Mucosa of rectum (tissue), 2 donors: Measurements from ENCODE around the gene OGDH.

ENCODE experiments used
- H3K27ac ChIP-seq, 2 donors: one replicate each; pipeline ENCODE4 v1.7.0; 2013; ENCODE audit warnings: inconsistent platforms in 2 of 2, low read depth in 2 of 2, low read length in 2 of 2
- H3K27me3 ChIP-seq, 2 donors: one replicate each; pipeline ENCODE4 v1.7.0; 2013; ENCODE audit warnings: low read length in 2 of 2; ENCODE audit not compliant: control insufficient read depth in 2 of 2, insufficient read depth in 2 of 2
- H3K36me3 ChIP-seq, 2 donors: one replicate each; pipeline ENCODE4 v1.7.0; 2013; ENCODE audit warnings: low read length in 2 of 2; ENCODE audit not compliant: control insufficient read depth in 2 of 2, insufficient read depth in 2 of 2
- H3K4me1 ChIP-seq, 2 donors: one replicate each; pipeline ENCODE4 v1.7.0; 2013; ENCODE audit warnings: low read length in 2 of 2, mild to moderate bottlenecking in 1 of 2; ENCODE audit not compliant: control insufficient read depth in 2 of 2, insufficient read depth in 2 of 2
- H3K4me3 ChIP-seq, 2 donors: one replicate each; pipeline ENCODE4 v1.7.0; 2013; ENCODE audit warnings: low read length in 2 of 2
- H3K9ac ChIP-seq, 2 donors: one replicate each; pipeline ENCODE4 v1.7.0; 2013; ENCODE audit warnings: low read length in 2 of 2, low read depth in 1 of 2, mild to moderate bottlenecking in 1 of 2
- H3K9me3 ChIP-seq, 2 donors: one replicate each; pipeline ENCODE4 v1.7.0; 2013; ENCODE audit warnings: low read length in 2 of 2; ENCODE audit not compliant: control insufficient read depth in 2 of 2
- donor health status: healthy.
- donor health status: Normal muscosa, but diverticular disease.

The OGDH gene

GRCh38 chr7:44666566-44666965, 60.1 kb downstream of the OGDH start:
- H3K36me3 ChIP-seq: peaks cover 27 to 42% of the 10 kb centered on the region in 2 donors
- H3K4me3 ChIP-seq: no peak overlapping the region
- no peak overlapping the region for H3K27ac ChIP-seq
- no peaks in the 10 kb centered on the region for H3K4me1 ChIP-seq
- no peaks in the 10 kb centered on the region for H3K27me3 ChIP-seq
- H3K9me3 ChIP-seq: no peaks in the 10 kb centered on the region
- H3K9ac ChIP-seq: no peak overlapping the region

GRCh38 chr7:44667190-44667589, 60.8 kb downstream of the OGDH start:
- Histone ChIP-seq H3K27ac (no peak overlapping the region), H3K4me3 (no peak overlapping the region), H3K9ac (no peak overlapping the region), H3K27me3 (no peaks in the 10 kb centered on the region), H3K4me1 (no peaks in the 10 kb centered on the region), H3K9me3 (no peaks in the 10 kb centered on the region), H3K36me3 (peaks cover 29 to 42% of the 10 kb centered on the region in 2 donors)

DNA sequence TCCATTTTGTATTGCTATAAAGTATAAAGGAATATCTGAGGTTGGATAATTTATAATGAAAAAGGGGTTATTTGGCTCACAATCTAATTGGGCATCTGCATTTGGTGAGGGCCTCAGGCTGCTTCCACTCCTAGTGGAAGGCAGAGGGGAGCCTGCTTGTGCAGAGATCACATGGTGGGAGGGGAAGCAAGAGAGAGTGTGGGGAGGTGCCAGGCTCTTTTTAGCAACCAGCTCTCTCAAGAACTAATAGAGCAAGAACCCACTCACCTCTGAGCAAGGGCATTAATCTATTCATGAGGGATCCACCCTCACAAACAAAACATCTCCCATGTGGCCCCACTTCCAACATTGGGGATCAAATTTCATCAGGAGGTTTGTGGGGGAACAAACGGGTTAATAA, 64.6 kb downstream of the OGDH start:
- H3K4me1 ChIP-seq: no peaks in the 10 kb centered on the region
- no peak overlapping the region for H3K27ac ChIP-seq
- H3K4me3 ChIP-seq: no peak overlapping the region
- H3K9me3 ChIP-seq: no peaks in the 10 kb centered on the region
- no peaks in the 10 kb centered on the region for H3K27me3 ChIP-seq
- no peak overlapping the region for H3K9ac ChIP-seq
- H3K36me3 ChIP-seq: peaks cover 43 to 58% of the 10 kb centered on the region in 2 donors

DNA sequence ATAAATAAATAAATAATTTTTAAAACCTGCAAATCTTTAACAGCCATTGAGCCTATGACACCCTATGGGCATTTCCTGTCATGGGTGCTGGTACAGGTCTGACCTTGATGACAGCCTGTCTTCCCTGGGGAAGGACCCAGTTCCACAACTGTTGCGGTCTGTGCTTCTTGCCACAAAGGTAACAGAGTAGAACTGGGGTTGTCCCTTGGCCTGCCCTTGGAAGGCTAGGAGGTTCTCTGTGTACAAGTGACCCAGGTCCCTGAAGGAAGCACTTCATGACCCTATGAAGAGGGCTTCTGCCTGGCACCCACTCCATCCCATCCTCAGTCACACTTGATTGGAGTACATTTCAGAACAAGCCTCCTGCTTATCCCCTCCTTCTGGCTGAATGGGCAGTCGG, 66.9 kb downstream of the OGDH start:
- Histone ChIP-seq H3K36me3 (peaks cover 42 to 48% of the 10 kb centered on the region in 2 donors), H3K9me3 (no peaks in the 10 kb centered on the region), H3K9ac (no peak overlapping the region), H3K27me3 (no peaks in the 10 kb centered on the region), H3K4me1 (no peaks in the 10 kb centered on the region), H3K27ac (no peak overlapping the region), H3K4me3 (no peak overlapping the region)

GRCh38 chr7:44673771-44674170, 67.3 kb downstream of the OGDH start:
- Histone ChIP-seq H3K9ac (no peak overlapping the region), H3K27ac (no peak overlapping the region), H3K27me3 (no peaks in the 10 kb centered on the region), H3K4me3 (no peak overlapping the region), H3K36me3 (peaks cover 44 to 49% of the 10 kb centered on the region in 2 donors), H3K9me3 (no peaks in the 10 kb centered on the region), H3K4me1 (no peaks in the 10 kb centered on the region)

- Histone ChIP-seq H3K27me3 (no peaks in the 10 kb centered on the region), H3K27ac (no peak overlapping the region), H3K4me3 (no peak overlapping the region), H3K4me1 (no peaks in the 10 kb centered on the region), H3K9me3 (no peaks in the 10 kb centered on the region), H3K36me3 (peaks cover 50 to 53% of the 10 kb centered on the region in 2 donors), H3K9ac (no peak overlapping the region)
Measured at GRCh38 chr7:44674381-44674780, 68.0 kb downstream of the OGDH start.

DNA sequence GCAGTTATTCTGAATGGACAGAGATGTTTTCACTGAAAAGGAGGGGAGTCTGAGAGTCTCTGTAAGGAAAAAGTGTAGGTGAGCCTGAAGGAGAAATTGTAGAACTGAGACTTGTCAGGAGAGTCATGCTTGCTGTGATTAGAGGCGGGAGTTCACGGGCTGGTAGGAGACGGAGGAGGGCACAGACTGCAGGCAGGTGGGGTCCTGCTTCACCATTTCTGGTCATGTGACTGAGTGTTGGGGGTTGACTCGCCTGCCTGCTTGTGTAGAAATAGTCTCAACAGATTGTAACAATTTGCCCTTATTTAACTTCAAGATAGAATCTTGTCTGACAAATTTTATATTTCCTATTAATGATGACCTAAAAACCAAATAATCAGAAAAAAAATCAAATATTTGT, 70.3 kb downstream of the OGDH start:
- H3K27me3 ChIP-seq: no peaks in the 10 kb centered on the region
- H3K27ac ChIP-seq: no peak overlapping the region
- no peaks in the 10 kb centered on the region for H3K9me3 ChIP-seq
- H3K36me3 ChIP-seq: peaks cover 63 to 67% of the 10 kb centered on the region in 2 donors
- no peaks in the 10 kb centered on the region for H3K4me1 ChIP-seq
- no peak overlapping the region for H3K4me3 ChIP-seq
- H3K9ac ChIP-seq: no peak overlapping the region

DNA sequence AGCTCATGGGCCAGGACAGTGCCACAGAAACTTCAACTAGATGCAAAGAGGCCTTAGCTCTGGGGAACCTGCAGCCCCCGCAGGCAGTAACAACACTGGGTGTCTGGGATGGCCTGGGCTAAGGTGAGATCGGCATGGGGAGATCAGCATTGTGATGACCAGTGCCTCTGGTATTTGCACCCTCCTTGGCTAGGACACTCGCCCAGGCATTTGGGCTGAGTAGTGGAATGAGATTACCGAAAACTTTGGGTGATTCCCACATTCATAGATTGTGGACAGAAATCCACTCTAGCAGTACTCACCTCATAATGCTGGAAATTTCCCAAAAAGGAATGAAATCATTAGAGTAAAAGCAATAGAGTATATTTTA, 71.7 kb downstream of the OGDH start:
- Histone ChIP-seq H3K27ac (no peak overlapping the region), H3K27me3 (no peaks in the 10 kb centered on the region), H3K9me3 (no peaks in the 10 kb centered on the region), H3K9ac (no peak overlapping the region), H3K4me3 (no peak overlapping the region), H3K4me1 (no peaks in the 10 kb centered on the region), H3K36me3 (peaks cover 65 to 66% of the 10 kb centered on the region in 2 donors)

GRCh38 chr7:44678471-44679179, 72.2 kb downstream of the OGDH start:
- H3K27me3 ChIP-seq: no peaks in the 10 kb centered on the region

GRCh38 chr7:44681645-44682044, 75.2 kb downstream of the OGDH start:
- no peak overlapping the region for H3K4me3 ChIP-seq
- no peak overlapping the region for H3K27ac ChIP-seq
- no peak overlapping the region for H3K9ac ChIP-seq
- no peaks in the 10 kb centered on the region for H3K27me3 ChIP-seq
- H3K36me3 ChIP-seq: peaks cover 57 to 58% of the 10 kb centered on the region in 2 donors
- H3K4me1 ChIP-seq: no peaks in the 10 kb centered on the region
- no peaks in the 10 kb centered on the region for H3K9me3 ChIP-seq

More at GRCh38 chr7:44678471-44679179, 72.2 kb downstream of the OGDH start:
- H3K36me3 ChIP-seq: peaks cover 64 to 65% of the 10 kb centered on the region in 2 donors
- H3K9me3 ChIP-seq: no peaks in the 10 kb centered on the region
- no peak overlapping the region for H3K27ac ChIP-seq
- H3K9ac ChIP-seq: no peak overlapping the region
- H3K4me3 ChIP-seq: no peak overlapping the region
- H3K4me1 ChIP-seq: no peaks in the 10 kb centered on the region
